MG63 (cell line): ENCODE measurements around the gene SAMD3. TPM values are rescaled to one million over a fixed set of nuclear protein-coding genes. Genes with fewer than 3 reads are reported as not detected.
"Not testable (repeated sequence)": the region's sequence is repeated elsewhere in the genome, so short reads cannot be mapped to it uniquely, and the experiment has no call there.

ENCODE experiments used
- DNase-seq: peaks from one replicate; pipeline ENCODE4 v3.0.0-alpha.2; 2020
- H3K27me3 ChIP-seq: fragments of 250-450 bp; sonication (Bioruptor Pico); 2 replicates; pipeline ENCODE4 v1.5.1; 2020; ENCODE audit warnings: mild to moderate bottlenecking, moderate library complexity
- H3K36me3 ChIP-seq: fragments of 250-450 bp; sonication (Bioruptor Pico); 2 replicates; pipeline ENCODE4 v1.5.1; 2020; ENCODE audit warnings: mild to moderate bottlenecking, moderate library complexity
- H3K4me3 ChIP-seq: fragments of 250-450 bp; sonication (Bioruptor Pico); 2 replicates; pipeline ENCODE4 v1.5.1; 2020; ENCODE audit warnings: mild to moderate bottlenecking, moderate library complexity
- H3K9me3 ChIP-seq: fragments of 250-450 bp; sonication (Bioruptor Pico); 2 replicates; pipeline ENCODE4 v1.5.1; 2020; ENCODE audit warnings: mild to moderate bottlenecking, moderate library complexity
- total RNA-seq: library from RNA; depleted of rRNA; stranded (reverse); fragments of >200 nt; shearing (Covaris generic); gene quantifications from 2 replicates; pipeline ENCODE4 v1.2.3, GENCODE V29; 2014; ENCODE audit warnings: low replicate concordance

The SAMD3 gene
- total RNA-seq, 1 experiment from 2014 or later: not detected

DNA sequence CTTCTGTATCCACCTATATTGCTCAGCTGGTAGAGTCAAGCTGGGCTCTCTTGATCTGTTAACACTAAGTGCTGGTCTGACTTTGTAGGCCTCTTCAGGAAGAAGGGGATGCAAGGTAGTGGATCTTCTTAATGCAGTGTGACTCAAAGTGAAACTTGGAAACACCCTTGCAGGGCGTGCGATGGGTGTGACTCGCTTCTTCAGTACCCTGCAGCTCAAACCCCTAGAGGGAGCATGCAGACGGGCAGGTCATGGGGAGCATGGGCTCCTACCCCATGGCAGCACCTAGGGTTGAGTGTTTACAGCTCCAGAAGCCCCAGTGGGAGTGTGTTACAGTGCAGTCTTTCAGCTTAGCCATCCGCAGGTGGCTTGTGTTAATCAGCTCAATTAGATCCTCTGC, 757 bp upstream of the SAMD3 start:
- H3K9me3 ChIP-seq: no peaks in the 10 kb centered on the region; the same call in 1 of the 2 replicates
- H3K27me3 ChIP-seq: no peaks in the 10 kb centered on the region
- H3K4me3 ChIP-seq: no peak overlapping the region
- DNase-seq: no peak
- no peaks in the 10 kb centered on the region for H3K36me3 ChIP-seq

- Histone ChIP-seq H3K9me3 (no peaks in the 10 kb centered on the region), H3K36me3 (no peaks in the 10 kb centered on the region), H3K4me3 (no peak overlapping the region), H3K27me3 (peaks cover 10% of the 10 kb centered on the region)
- no peak for DNase-seq
Measured at GRCh38 chr6:130218134-130218533, 4.6 kb downstream of the SAMD3 start.

- no peaks in the 10 kb centered on the region for H3K9me3 ChIP-seq
- H3K27me3 ChIP-seq: peaks cover 10% of the 10 kb centered on the region
- DNase-seq: no peak
- H3K4me3 ChIP-seq: no peak overlapping the region
- H3K36me3 ChIP-seq: no peaks in the 10 kb centered on the region
Measured at GRCh38 chr6:130216620-130217019, 6.1 kb downstream of the SAMD3 start.

DNA sequence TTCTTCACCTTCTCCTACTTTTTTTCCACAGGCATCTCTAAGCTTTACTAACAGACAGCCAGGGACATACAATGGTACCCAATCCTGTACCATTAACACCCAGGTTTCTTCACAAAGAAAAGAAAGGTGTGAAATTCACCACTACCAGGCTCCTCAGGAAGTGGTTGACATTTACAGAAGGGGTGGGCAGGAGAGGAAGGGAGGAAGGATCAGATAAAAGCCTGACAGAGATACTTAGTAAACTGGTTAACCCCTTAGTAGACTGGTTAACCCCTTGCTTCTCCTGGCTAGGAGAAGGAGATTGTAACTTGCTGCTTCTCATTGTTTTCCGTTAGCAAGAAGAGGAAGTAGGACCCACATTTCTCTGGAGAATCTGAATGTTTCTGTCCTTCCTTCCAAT, 7.2 kb downstream of the SAMD3 start:
- Histone ChIP-seq H3K9me3 (no peaks in the 10 kb centered on the region), H3K36me3 (no peaks in the 10 kb centered on the region), H3K27me3 (peaks cover 10% of the 10 kb centered on the region), H3K4me3 (no peak overlapping the region)
- no peak for DNase-seq

DNA sequence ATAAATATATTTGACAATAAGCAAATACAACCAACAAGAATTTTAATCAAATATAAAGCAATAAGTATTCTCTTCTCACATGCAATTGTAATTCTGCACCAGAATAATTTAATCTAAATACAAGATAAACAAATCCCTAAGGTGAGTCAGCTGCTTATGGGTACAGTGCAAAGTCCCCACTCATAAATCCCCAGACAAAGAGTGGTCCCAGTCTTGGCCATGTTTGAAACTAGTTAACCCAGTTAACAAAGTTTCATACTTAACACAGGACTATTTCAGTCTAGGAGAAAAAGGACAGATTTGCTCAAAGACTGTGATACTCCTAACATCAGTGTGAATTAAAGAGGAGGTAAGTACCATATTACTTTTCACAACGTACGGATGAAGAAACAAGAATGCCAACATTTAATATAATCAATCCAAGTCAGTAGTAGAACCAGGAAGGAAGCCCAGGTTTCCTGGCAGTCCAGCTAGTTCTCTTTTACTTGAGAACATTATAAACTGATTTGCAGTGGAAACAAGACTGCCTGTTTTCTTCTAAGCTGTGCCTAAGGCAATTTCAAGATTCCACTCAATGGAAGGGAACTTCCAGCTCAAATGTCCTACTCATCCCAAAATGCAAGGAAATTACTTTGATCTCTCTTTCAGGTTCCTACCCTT, 10.4 kb downstream of the SAMD3 start:
- no peaks in the 10 kb centered on the region for H3K36me3 ChIP-seq
- H3K9me3 ChIP-seq: no peaks in the 10 kb centered on the region
- H3K27me3 ChIP-seq: peaks cover 8% of the 10 kb centered on the region
- DNase-seq: no peak
- no peak overlapping the region for H3K4me3 ChIP-seq

DNA sequence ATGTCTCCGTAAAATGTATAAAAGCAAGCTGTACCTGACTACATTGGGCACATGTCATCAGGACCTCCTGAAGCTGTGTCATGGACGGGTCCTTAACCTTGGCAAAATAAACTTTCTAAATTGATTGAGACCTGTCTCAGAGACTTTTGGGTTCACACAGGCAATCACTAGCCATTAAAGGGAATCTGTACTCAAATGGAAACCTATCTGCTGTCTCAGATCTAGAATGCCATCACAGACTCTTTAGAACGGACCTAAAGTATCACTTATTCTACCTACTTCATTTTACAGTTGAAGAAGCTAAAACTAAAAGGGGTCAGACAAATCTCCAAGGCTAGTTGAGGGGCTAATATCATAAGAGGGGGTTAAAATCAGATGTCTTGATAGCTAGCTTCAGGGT, 11.1 kb downstream of the SAMD3 start:
- no peak for DNase-seq
- H3K36me3 ChIP-seq: no peaks in the 10 kb centered on the region
- peaks cover 8% of the 10 kb centered on the region for H3K27me3 ChIP-seq
- H3K4me3 ChIP-seq: no peak overlapping the region
- H3K9me3 ChIP-seq: no peaks in the 10 kb centered on the region

- Histone ChIP-seq H3K9me3 (no peaks in the 10 kb centered on the region), H3K36me3 (no peaks in the 10 kb centered on the region), H3K27me3 (no peaks in the 10 kb centered on the region), H3K4me3 (no peak overlapping the region)
- no peak for DNase-seq
Measured at GRCh38 chr6:130207979-130208649, 14.6 kb downstream of the SAMD3 start.

GRCh38 chr6:130206479-130206878, 16.3 kb downstream of the SAMD3 start:
- no peak for DNase-seq
- Histone ChIP-seq H3K27me3 (no peaks in the 10 kb centered on the region), H3K9me3 (no peaks in the 10 kb centered on the region), H3K36me3 (no peaks in the 10 kb centered on the region), H3K4me3 (no peak overlapping the region)

- H3K27me3 ChIP-seq: no peaks in the 10 kb centered on the region
- DNase-seq: no peak
- no peak overlapping the region for H3K4me3 ChIP-seq
- H3K9me3 ChIP-seq: no peaks in the 10 kb centered on the region
- no peaks in the 10 kb centered on the region for H3K36me3 ChIP-seq
Measured at GRCh38 chr6:130204322-130204721, 18.4 kb downstream of the SAMD3 start.

DNA sequence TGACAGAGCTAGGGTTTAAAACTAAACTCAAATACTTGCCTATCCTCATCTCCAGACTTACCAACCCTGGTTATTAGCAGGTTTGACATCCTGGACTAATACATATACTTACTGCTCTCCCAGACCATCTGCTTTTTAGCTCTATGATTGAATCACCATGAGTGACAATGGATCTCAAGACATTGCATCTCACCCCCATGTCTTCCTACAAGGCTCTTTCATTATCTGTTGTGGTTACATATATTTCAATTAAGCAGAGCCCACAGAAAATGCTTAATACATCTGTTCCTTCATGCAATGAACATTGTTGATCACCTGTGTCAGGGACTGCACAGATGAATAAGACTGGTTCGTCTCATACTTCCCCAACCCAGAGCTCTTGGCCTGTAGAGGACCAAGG, 19.4 kb downstream of the SAMD3 start:
- H3K4me3 ChIP-seq: no peak overlapping the region
- H3K36me3 ChIP-seq: no peaks in the 10 kb centered on the region
- no peaks in the 10 kb centered on the region for H3K9me3 ChIP-seq
- no peaks in the 10 kb centered on the region for H3K27me3 ChIP-seq
- no peak for DNase-seq

- Histone ChIP-seq H3K27me3 (no peaks in the 10 kb centered on the region), H3K9me3 (no peaks in the 10 kb centered on the region), H3K4me3 (no peak overlapping the region), H3K36me3 (no peaks in the 10 kb centered on the region)
- DNase-seq: no peak
Measured at GRCh38 chr6:130202782-130203181, 20.0 kb downstream of the SAMD3 start.

DNA sequence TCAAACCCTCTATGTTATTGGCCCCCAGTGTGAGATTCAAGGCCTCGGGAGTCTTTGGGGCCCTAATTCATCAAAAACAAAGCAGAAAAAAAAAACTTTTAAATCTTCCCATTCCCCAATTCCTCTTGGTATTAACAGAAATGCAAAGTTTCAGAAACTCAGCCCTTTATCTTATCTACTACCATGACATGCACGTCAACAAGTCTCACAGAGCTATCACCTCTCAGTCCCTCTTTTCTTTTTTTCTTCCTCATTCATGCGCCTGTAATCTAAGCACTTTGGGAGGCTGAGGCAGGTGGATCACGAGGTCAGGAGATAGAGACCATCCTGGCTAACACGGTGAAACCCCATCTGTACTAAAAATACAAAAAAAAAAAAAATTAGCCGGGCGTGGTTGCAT, 22.7 kb downstream of the SAMD3 start:
- no peak for DNase-seq
- Histone ChIP-seq H3K4me3 (no peak overlapping the region), H3K36me3 (no peaks in the 10 kb centered on the region), H3K9me3 (no peaks in the 10 kb centered on the region), H3K27me3 (no peaks in the 10 kb centered on the region)

DNA sequence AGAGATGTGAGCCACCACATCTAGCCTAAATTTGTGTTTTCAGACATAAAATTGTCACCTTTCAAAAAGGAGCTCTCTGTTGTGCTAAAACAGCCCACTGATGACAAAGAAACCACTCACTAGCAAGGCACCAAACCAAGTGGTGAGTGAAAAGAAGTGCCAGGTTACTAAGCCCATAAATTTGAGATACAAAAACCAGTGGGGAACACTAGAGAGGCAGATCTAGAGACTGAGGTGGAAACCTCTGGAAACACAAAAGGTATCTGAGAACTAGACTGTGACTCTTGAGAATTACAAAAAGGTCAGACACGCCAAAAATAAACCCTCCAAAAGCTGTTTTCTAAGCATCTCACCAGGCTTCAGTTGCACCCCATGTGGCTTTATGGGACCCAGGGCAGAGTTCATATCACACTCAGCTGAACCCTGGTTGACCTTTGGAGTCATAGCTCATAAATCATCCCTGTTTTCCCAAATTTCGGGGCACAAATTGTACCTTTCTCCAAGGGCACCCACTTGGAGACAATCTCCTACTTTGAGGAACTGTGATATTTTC, 24.2 kb downstream of the SAMD3 start:
- DNase-seq: no peak
- Histone ChIP-seq H3K9me3 (no peaks in the 10 kb centered on the region), H3K4me3 (no peak overlapping the region), H3K27me3 (no peaks in the 10 kb centered on the region), H3K36me3 (no peaks in the 10 kb centered on the region)

DNA sequence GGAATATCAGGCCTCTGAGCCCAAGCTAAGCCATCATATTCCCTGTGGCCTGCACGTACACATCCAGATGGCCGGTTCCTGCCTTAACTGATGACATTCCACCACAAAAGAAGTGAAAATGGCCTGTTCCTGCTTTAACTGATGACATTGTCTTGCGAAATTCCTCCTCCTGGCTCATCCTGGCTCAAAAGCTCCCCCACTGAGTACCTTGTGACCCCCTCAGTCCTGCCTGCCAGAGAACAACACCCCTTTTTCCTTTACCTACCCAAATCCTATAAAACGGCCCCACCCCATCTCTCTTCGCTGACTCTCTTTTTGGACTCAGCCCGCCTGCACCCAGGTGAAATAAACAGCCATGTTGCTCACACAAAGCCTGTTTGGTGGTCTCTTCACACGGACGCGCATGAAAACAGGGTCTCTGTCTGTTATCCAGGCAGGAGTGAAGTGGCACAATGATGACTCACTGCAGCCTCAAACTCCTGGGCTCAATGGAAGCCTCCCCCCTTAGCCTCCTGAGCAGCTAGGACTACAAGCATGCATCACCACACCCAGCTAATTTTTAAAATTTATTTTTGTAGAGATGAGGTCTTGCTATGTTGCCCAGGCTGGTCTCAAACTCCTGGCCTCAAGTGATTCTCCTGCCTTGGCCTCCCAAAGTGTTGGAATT, 24.8 kb downstream of the SAMD3 start:
- not testable (repeated sequence) for H3K27me3 ChIP-seq, DNase-seq, H3K4me3 ChIP-seq, H3K36me3 ChIP-seq, H3K9me3 ChIP-seq

DNA sequence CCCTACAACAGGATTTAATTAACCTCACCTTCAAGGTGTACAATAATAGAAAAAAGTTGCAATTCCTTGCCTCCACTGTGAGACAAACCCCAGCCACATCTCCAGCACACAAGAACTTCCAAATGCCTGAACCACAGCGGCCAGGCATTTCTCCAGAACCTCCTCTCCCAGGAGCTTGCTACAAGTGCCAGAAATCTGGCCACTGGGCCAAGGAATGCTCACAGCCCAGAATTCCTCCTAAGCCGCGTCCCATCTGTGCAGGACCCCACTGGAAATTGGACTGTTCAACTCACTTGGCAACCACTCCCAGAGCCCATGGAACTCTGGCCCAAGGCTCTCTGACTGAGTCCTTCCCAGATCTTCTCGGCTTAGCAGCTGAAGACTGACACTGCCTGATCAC, 28.3 kb downstream of the SAMD3 start:
- not testable (repeated sequence) for H3K4me3 ChIP-seq, H3K36me3 ChIP-seq, H3K9me3 ChIP-seq, H3K27me3 ChIP-seq
- peak; percentile 39 for DNase-seq

- Histone ChIP-seq H3K9me3 (no peaks in the 10 kb centered on the region), H3K27me3 (no peaks in the 10 kb centered on the region), H3K4me3 (no peak overlapping the region), H3K36me3 (no peaks in the 10 kb centered on the region)
- DNase-seq: no peak
Measured at GRCh38 chr6:130190701-130191690, 31.8 kb downstream of the SAMD3 start.
